ENCODE results near the gene TELO2.
"Not testable (repeated sequence)": the region's sequence is repeated elsewhere in the genome, so short reads cannot be mapped to it uniquely, and the experiment has no call there.

Gene TELO2

GRCh38 chr16:1466968-1467521 lies 26.1 kb upstream of the TELO2 start:
- Histone ChIP-seq H3K9me3 (ENCODE audit: control insufficient read depth, low read length) (no peaks in the 10 kb centered on the region), H3K27me3 (ENCODE audit: control insufficient read depth, insufficient read depth, low read length, poor library complexity, severe bottlenecking) (no peaks in the 10 kb centered on the region), H3K4me1 (ENCODE audit: control insufficient read depth, insufficient read depth, low read length) (no peaks in the 10 kb centered on the region), H3K36me3 (ENCODE audit: control insufficient read depth, insufficient read depth, low read length) (no peaks in the 10 kb centered on the region), H3K4me3 (ENCODE audit: insufficient read depth, low read depth, low read length) (no peak overlapping the region), H3K27ac (ENCODE audit: insufficient read depth, low read depth, low read length, poor library complexity, severe bottlenecking) (no peak overlapping the region)
- WGBS, 2 experiments: 93 to 95% methylated on average over 14 of the region's 14 CpGs

DNA sequence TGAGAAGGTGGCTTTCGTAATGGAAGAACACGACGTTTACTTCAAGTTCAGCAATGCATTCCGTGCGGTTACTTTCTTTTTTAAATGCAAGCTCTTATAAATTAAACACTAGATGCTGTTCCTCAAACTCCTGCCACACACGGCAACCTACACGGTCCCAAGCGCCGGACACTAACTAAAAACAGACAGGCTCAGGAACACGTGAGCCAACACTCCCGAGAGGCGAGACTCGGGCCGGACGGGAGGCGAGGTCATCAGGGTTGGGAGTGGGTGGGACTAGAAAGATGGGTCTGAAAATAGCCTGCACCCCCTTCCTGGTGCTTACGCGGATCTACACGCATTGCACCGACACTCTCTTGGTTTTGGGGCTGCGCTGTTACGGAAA lies 24.7 kb upstream of the TELO2 start:
- 93 to 95% methylated on average over 22 of the region's 22 CpGs for WGBS, 2 experiments
- Histone ChIP-seq H3K27ac (ENCODE audit: insufficient read depth, low read depth, low read length, poor library complexity, severe bottlenecking) (no peak overlapping the region), H3K9me3 (ENCODE audit: control insufficient read depth, low read length) (no peaks in the 10 kb centered on the region), H3K36me3 (ENCODE audit: control insufficient read depth, insufficient read depth, low read length) (no peaks in the 10 kb centered on the region), H3K4me3 (ENCODE audit: insufficient read depth, low read depth, low read length) (no peak overlapping the region), H3K4me1 (ENCODE audit: control insufficient read depth, insufficient read depth, low read length) (no peaks in the 10 kb centered on the region), H3K27me3 (ENCODE audit: control insufficient read depth, insufficient read depth, low read length, poor library complexity, severe bottlenecking) (no peaks in the 10 kb centered on the region)

- H3K9me3 ChIP-seq (ENCODE audit: control insufficient read depth, low read length); H3K27me3 ChIP-seq (ENCODE audit: control insufficient read depth, insufficient read depth, low read length, poor library complexity, severe bottlenecking); H3K4me3 ChIP-seq (ENCODE audit: insufficient read depth, low read depth, low read length); H3K36me3 ChIP-seq (ENCODE audit: control insufficient read depth, insufficient read depth, low read length); H3K27ac ChIP-seq (ENCODE audit: insufficient read depth, low read depth, low read length, poor library complexity, severe bottlenecking); H3K4me1 ChIP-seq (ENCODE audit: control insufficient read depth, insufficient read depth, low read length): not testable (repeated sequence)
- 84 to 86% methylated on average over 4 to 5 of the region's 5 CpGs for WGBS, 2 experiments
These were observed 24.0 kb upstream of the TELO2 start for GRCh38 chr16:1469141-1469540.

DNA sequence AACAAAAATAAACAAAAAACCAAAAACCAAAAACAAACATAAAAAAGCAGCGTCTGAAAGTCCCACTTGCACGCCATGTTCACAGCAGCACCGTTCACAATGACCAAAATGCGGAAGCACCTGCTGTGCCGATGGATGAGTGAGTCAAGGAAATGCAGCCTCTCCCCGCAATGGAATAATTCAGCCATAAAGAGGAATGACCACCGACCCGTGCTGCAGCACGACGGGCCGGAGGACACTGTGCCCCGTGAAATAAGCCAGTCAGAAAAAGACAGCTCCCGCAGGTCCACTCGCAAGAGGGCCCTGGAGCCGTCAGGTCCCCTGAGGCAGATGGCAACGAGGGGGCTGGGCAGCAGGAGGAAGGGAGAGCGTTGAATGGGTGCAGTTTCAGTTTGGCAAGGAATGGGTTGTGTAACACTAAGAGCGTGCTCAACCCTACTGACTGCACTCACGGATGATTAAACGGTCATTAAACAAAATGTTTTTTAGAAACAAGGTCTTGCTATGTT lies 23.4 kb upstream of the TELO2 start:
- Histone ChIP-seq H3K27ac (ENCODE audit: insufficient read depth, low read depth, low read length, poor library complexity, severe bottlenecking) (no peak overlapping the region), H3K36me3 (ENCODE audit: control insufficient read depth, insufficient read depth, low read length) (no peaks in the 10 kb centered on the region), H3K27me3 (ENCODE audit: control insufficient read depth, insufficient read depth, low read length, poor library complexity, severe bottlenecking) (no peaks in the 10 kb centered on the region), H3K4me3 (ENCODE audit: insufficient read depth, low read depth, low read length) (no peak overlapping the region), H3K9me3 (ENCODE audit: control insufficient read depth, low read length) (no peaks in the 10 kb centered on the region), H3K4me1 (ENCODE audit: control insufficient read depth, insufficient read depth, low read length) (no peaks in the 10 kb centered on the region)
- WGBS, 2 experiments: 89 to 90% methylated on average over 20 of the region's 20 CpGs

GRCh38 chr16:1470481-1471251 lies 22.5 kb upstream of the TELO2 start:
- no peaks in the 10 kb centered on the region for H3K4me1 ChIP-seq (ENCODE audit: control insufficient read depth, insufficient read depth, low read length)
- no peaks in the 10 kb centered on the region for H3K27me3 ChIP-seq (ENCODE audit: control insufficient read depth, insufficient read depth, low read length, poor library complexity, severe bottlenecking)
- no peak overlapping the region for H3K4me3 ChIP-seq (ENCODE audit: insufficient read depth, low read depth, low read length)
- WGBS, 2 experiments: 89 to 91% methylated on average over 14 of the region's 14 CpGs
- H3K27ac ChIP-seq (ENCODE audit: insufficient read depth, low read depth, low read length, poor library complexity, severe bottlenecking): no peak overlapping the region
- H3K9me3 ChIP-seq (ENCODE audit: control insufficient read depth, low read length): no peaks in the 10 kb centered on the region
- H3K36me3 ChIP-seq (ENCODE audit: control insufficient read depth, insufficient read depth, low read length): no peaks in the 10 kb centered on the region

DNA sequence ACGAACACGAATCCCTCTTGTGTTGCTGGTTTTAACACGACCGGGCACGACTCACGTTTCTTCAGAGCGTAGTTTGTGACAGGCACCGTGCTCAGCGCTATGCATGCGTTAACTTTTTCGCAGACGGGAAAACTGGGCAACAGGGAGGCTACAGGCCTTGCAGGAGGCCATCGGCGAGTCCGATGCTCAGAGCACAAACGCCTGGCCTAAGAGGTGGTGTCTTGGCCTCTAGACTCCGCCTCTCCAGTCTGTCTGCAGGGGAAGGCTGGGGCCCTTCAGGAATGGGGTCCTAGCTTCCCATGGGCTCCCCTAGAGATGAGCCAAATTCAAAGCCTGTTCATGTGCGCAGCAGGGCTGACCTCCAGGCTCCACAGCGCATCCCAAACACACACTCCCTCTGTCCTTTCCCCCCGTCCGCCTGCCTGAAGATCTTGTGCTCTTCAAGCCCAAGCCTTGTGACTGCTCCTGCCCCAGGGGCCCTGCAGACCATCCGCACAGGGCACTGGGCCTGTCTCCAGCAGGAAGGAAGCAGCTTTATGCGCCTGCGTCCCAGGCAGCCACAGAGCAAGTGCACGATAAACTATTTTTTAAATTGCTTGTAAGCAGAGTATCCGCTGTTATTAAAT lies 21.5 kb upstream of the TELO2 start:
- no peaks in the 10 kb centered on the region for H3K9me3 ChIP-seq (ENCODE audit: control insufficient read depth, low read length)
- no peaks in the 10 kb centered on the region for H3K27me3 ChIP-seq (ENCODE audit: control insufficient read depth, insufficient read depth, low read length, poor library complexity, severe bottlenecking)
- no peaks in the 10 kb centered on the region for H3K36me3 ChIP-seq (ENCODE audit: control insufficient read depth, insufficient read depth, low read length)
- H3K4me3 ChIP-seq (ENCODE audit: insufficient read depth, low read depth, low read length): no peak overlapping the region
- H3K27ac ChIP-seq (ENCODE audit: insufficient read depth, low read depth, low read length, poor library complexity, severe bottlenecking): no peak overlapping the region
- 93 to 95% methylated on average over 26 of the region's 26 CpGs for WGBS, 2 experiments
- H3K4me1 ChIP-seq (ENCODE audit: control insufficient read depth, insufficient read depth, low read length): no peaks in the 10 kb centered on the region

DNA sequence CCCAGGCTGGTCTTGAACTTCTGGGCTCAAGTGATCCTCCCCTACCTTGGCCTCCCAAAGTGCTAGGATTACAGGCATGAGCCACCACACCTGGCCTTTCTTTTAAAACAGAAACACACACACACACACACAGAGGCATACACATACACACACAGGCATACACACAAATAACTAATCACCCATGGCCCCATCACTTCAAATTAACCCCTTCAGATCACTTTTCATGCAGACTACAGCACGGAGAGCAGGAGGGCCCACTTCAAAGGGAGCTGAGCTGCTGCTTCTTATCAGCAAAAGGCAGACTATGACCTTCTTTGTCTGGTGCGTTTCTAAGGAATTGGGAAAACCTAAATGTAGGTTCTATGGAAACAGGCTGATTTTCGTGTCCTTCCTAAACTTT lies 20.2 kb upstream of the TELO2 start:
- H3K27ac ChIP-seq (ENCODE audit: insufficient read depth, low read depth, low read length, poor library complexity, severe bottlenecking): no peak overlapping the region
- H3K4me1 ChIP-seq (ENCODE audit: control insufficient read depth, insufficient read depth, low read length): no peaks in the 10 kb centered on the region
- 73 to 84% methylated on average over 3 of the region's 3 CpGs for WGBS, 2 experiments
- H3K4me3 ChIP-seq (ENCODE audit: insufficient read depth, low read depth, low read length): no peak overlapping the region
- no peaks in the 10 kb centered on the region for H3K36me3 ChIP-seq (ENCODE audit: control insufficient read depth, insufficient read depth, low read length)
- H3K27me3 ChIP-seq (ENCODE audit: control insufficient read depth, insufficient read depth, low read length, poor library complexity, severe bottlenecking): no peaks in the 10 kb centered on the region
- H3K9me3 ChIP-seq (ENCODE audit: control insufficient read depth, low read length): no peaks in the 10 kb centered on the region

- no peaks in the 10 kb centered on the region for H3K27me3 ChIP-seq (ENCODE audit: control insufficient read depth, insufficient read depth, low read length, poor library complexity, severe bottlenecking)
- H3K27ac ChIP-seq (ENCODE audit: insufficient read depth, low read depth, low read length, poor library complexity, severe bottlenecking): no peak overlapping the region
- no peaks in the 10 kb centered on the region for H3K9me3 ChIP-seq (ENCODE audit: control insufficient read depth, low read length)
- 14 to 15% methylated on average over 57 of the region's 57 CpGs for WGBS, 2 experiments
- no peaks in the 10 kb centered on the region for H3K4me1 ChIP-seq (ENCODE audit: control insufficient read depth, insufficient read depth, low read length)
- H3K36me3 ChIP-seq (ENCODE audit: control insufficient read depth, insufficient read depth, low read length): no peaks in the 10 kb centered on the region
- H3K4me3 ChIP-seq (ENCODE audit: insufficient read depth, low read depth, low read length): peak overlapping the region; percentile 64
These were observed 18.9 kb upstream of the TELO2 start for GRCh38 chr16:1474082-1474795.

GRCh38 chr16:1474796-1475551 lies 18.2 kb upstream of the TELO2 start, which contains the start of gene CLCN7:
Gene CLCN7 (minus strand): TSS chr16:1475028. CDS start chr16:1474974, 54 bp downstream.
- WGBS, 2 experiments: 2% methylated on average over 99 of the region's 99 CpGs
- Histone ChIP-seq H3K36me3 (ENCODE audit: control insufficient read depth, insufficient read depth, low read length) (no peaks in the 10 kb centered on the region), H3K27me3 (ENCODE audit: control insufficient read depth, insufficient read depth, low read length, poor library complexity, severe bottlenecking) (no peaks in the 10 kb centered on the region), H3K27ac (ENCODE audit: insufficient read depth, low read depth, low read length, poor library complexity, severe bottlenecking) (no peak within 1 kb of the TSS), H3K9me3 (ENCODE audit: control insufficient read depth, low read length) (no peaks in the 10 kb centered on the region), H3K4me1 (ENCODE audit: control insufficient read depth, insufficient read depth, low read length) (no peaks in the 10 kb centered on the region), H3K4me3 (ENCODE audit: insufficient read depth, low read depth, low read length) (peak within 1 kb of the TSS; percentile 64)
